Fibroblast of lung (primary cell): ENCODE measurements around the gene GRAP2. TPM values are rescaled to one million over a fixed set of nuclear protein-coding genes. Genes with fewer than 3 reads are reported as not detected.

ENCODE experiments used
- DNase-seq, 2 donors: peaks; one replicate each; pipeline versions ENCODE4 v3.0.0 to v3.0.0-alpha.2; 2010; ENCODE audit warnings: low read depth in 2 of 2
- H2AFZ ChIP-seq: 2 replicates; pipeline ENCODE4 v1.5.1; 2012; ENCODE audit warnings: low read length, control low read depth, inconsistent platforms
- H3K27ac ChIP-seq: 2 replicates; pipeline ENCODE4 v1.5.1; 2011; ENCODE audit warnings: low read length, control low read depth; ENCODE audit not compliant: insufficient read depth
- H3K27me3 ChIP-seq: 2 replicates; pipeline ENCODE4 v1.5.1; 2011; ENCODE audit warnings: mild to moderate bottlenecking, low read length; ENCODE audit not compliant: control insufficient read depth, insufficient read depth
- H3K36me3 ChIP-seq: 2 replicates; pipeline ENCODE4 v1.5.1; 2011; ENCODE audit warnings: low read length; ENCODE audit not compliant: control insufficient read depth, insufficient read depth
- H3K4me1 ChIP-seq: 2 replicates; pipeline ENCODE4 v1.5.1; 2011; ENCODE audit warnings: low read length; ENCODE audit not compliant: control insufficient read depth, insufficient read depth; ENCODE audit errors: extremely low read depth
- H3K4me2 ChIP-seq: 2 replicates; pipeline ENCODE4 v1.5.1; 2011; ENCODE audit warnings: low read length, control low read depth; ENCODE audit not compliant: insufficient read depth; ENCODE audit errors: extremely low read depth
- H3K4me3 ChIP-seq, 4 experiments: fragments of 200-600 bp in 1 of 4; sonication (generic) in 1 of 4; replicated peaks in 1 of 4; 2 replicates each; pipeline ENCODE4 v1.5.1; 2011 to 2016; ENCODE audit warnings: low read length in 4 of 4, low read depth in 3 of 4, mild to moderate bottlenecking in 3 of 4, control low read depth in 2 of 4, inconsistent platforms in 1 of 4, mixed read lengths in 1 of 4; ENCODE audit not compliant: insufficient read depth in 1 of 4; ENCODE audit errors: control extremely low read depth in 1 of 4
- H3K79me2 ChIP-seq: 2 replicates; pipeline ENCODE4 v1.5.1; 2012; ENCODE audit warnings: mild to moderate bottlenecking, low read length, inconsistent platforms; ENCODE audit not compliant: control insufficient read depth, insufficient read depth
- H3K9ac ChIP-seq: 2 replicates; pipeline ENCODE4 v1.5.1; 2011; ENCODE audit warnings: mild to moderate bottlenecking, low read length, control low read depth; ENCODE audit not compliant: insufficient read depth
- H3K9me3 ChIP-seq: 2 replicates; pipeline ENCODE4 v1.5.1; 2012; ENCODE audit warnings: low read depth, low read length; ENCODE audit not compliant: control insufficient read depth, insufficient read depth
- H4K20me1 ChIP-seq: 2 replicates; pipeline ENCODE4 v1.5.1; 2011; ENCODE audit warnings: low read length; ENCODE audit not compliant: control insufficient read depth, insufficient read depth; ENCODE audit errors: extremely low read depth
- EZH2 ChIP-seq: IDR thresholded peaks from 2 replicates; pipeline ENCODE4 v1.5.1; 2012; ENCODE audit warnings: low read length, control low read depth, mild to moderate bottlenecking; ENCODE audit errors: missing control alignments
- polyA plus RNA-seq, 2 donors: library from polyadenylated mRNA; depleted of rRNA in 1 of 2; stranded (reverse) in 1 of 2; unstranded in 1 of 2; fragments of >200 nt; gene quantifications; 2 replicates each; pipeline ENCODE4 v1.2.1, GENCODE V29; 2011 to 2012; ENCODE audit warnings: missing spikeins in 1 of 2
- total RNA-seq: library from RNA; depleted of rRNA; stranded (reverse); fragments of >200 nt; gene quantifications from 2 replicates; pipeline ENCODE4 v1.2.1, GENCODE V29; 2014
- TF ChIP-seq, protein P1 (sequence below), 2 donors: IDR thresholded peaks in 1 of 2; conservative IDR thresholded peaks in 1 of 2; 1 replicate in 1 of 2; 2 replicates in 1 of 2; pipeline ENCODE4 v1.5.1; 2011 to 2012; ENCODE audit warnings: low read length in 2 of 2, control low read depth in 1 of 2, inconsistent platforms in 1 of 2, low read depth in 1 of 2, mild to moderate bottlenecking in 1 of 2

The GRAP2 gene
- total and polyA plus RNA-seq, 2 donors (not counting 1 experiment from before 2014, with no cell fraction given), result not detected

DNA sequence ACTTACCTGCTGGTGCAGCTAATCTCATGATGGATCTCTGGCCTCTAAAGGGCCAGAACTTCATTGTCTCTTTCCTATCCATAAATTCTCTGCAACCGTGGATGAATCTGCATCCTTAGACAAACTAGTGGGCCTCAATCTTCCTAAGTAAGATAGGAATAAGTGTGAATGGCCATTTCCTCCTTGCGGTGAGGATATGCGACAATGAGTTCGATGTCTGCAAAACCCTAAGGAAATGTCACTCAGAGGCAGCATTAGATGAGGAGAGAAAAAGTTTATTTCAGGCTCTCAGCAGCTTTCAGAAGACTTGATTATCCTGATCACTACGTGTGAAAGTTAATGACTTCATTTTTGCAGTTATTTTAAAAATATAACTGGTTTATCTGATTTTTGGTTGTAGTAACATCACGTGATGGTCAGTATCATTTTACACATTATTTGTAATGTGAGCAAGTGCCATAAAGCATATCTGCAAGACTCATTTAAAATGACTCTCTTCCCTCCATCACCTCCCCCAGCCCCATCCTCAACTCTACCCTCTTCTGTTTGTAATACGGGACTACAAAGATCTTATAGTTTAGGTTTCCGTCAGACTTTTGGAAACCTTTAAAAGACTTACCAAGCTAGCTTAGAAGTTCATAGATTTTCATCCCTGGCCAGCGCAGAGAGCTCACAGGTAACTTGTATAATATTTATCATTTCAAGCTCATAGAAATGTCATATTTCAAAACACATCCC is 10.2 kb downstream of the GRAP2 start:
- Histone ChIP-seq H3K4me1 (no peaks in the 10 kb centered on the region), H3K9ac (no peak overlapping the region), H3K9me3 (no peaks in the 10 kb centered on the region), H2AFZ (no peak overlapping the region), H3K36me3 (no peaks in the 10 kb centered on the region), H3K79me2 (no peaks in the 10 kb centered on the region), H3K4me3 (no peak overlapping the region), H3K27ac (no peak overlapping the region), H4K20me1 (no peaks in the 10 kb centered on the region), H3K4me2 (no peak overlapping the region), H3K27me3 (no peaks in the 10 kb centered on the region)
- DNase-seq, result no peak
- TF ChIP-seq EZH2, result no peak
- TF ChIP-seq, protein P1, sequence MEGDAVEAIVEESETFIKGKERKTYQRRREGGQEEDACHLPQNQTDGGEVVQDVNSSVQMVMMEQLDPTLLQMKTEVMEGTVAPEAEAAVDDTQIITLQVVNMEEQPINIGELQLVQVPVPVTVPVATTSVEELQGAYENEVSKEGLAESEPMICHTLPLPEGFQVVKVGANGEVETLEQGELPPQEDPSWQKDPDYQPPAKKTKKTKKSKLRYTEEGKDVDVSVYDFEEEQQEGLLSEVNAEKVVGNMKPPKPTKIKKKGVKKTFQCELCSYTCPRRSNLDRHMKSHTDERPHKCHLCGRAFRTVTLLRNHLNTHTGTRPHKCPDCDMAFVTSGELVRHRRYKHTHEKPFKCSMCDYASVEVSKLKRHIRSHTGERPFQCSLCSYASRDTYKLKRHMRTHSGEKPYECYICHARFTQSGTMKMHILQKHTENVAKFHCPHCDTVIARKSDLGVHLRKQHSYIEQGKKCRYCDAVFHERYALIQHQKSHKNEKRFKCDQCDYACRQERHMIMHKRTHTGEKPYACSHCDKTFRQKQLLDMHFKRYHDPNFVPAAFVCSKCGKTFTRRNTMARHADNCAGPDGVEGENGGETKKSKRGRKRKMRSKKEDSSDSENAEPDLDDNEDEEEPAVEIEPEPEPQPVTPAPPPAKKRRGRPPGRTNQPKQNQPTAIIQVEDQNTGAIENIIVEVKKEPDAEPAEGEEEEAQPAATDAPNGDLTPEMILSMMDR (conservative IDR thresholded peaks at IDR 0.05 in 1 of 2, IDR thresholded peaks at IDR 0.05 in 1 of 2; ENCODE audit: low read depth in 1 of 2, low read length in 2 of 2), result no peak

DNA sequence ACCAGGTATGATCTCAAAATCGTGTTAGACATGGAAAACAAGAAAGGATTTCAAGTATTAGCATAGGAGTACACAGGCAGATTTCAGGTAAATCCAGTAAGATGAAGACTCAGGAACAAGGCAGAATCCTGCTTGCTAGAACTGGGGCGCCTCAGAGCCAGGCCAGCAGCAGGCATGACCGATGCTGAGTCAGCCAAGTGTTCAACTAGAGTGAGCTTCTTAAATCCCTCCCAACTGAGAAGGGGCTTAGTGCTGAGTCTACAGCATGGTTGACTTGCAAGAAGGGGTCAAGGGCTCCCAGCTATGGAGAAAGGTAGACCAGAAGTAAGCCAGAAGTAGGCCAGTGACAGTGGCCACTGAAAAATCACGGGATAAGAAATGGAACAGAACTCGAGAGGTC is 12.4 kb downstream of the GRAP2 start:
- no peaks in the 10 kb centered on the region for H3K27me3 ChIP-seq
- no peaks in the 10 kb centered on the region for H3K79me2 ChIP-seq
- no peaks in the 10 kb centered on the region for H3K9me3 ChIP-seq
- no peak for TF ChIP-seq EZH2
- TF ChIP-seq, protein P1 (conservative IDR thresholded peaks at IDR 0.05 in 1 of 2, IDR thresholded peaks at IDR 0.05 in 1 of 2; ENCODE audit: low read depth in 1 of 2, low read length in 2 of 2), result no peak
- H3K4me3 ChIP-seq, result no peak overlapping the region
- no peak for DNase-seq
- H4K20me1 ChIP-seq, result no peaks in the 10 kb centered on the region
- no peak overlapping the region for H3K9ac ChIP-seq
- no peak overlapping the region for H3K4me2 ChIP-seq
- H3K27ac ChIP-seq, result no peak overlapping the region
- H2AFZ ChIP-seq, result no peak overlapping the region
- H3K4me1 ChIP-seq, result no peaks in the 10 kb centered on the region
- H3K36me3 ChIP-seq, result no peaks in the 10 kb centered on the region

DNA sequence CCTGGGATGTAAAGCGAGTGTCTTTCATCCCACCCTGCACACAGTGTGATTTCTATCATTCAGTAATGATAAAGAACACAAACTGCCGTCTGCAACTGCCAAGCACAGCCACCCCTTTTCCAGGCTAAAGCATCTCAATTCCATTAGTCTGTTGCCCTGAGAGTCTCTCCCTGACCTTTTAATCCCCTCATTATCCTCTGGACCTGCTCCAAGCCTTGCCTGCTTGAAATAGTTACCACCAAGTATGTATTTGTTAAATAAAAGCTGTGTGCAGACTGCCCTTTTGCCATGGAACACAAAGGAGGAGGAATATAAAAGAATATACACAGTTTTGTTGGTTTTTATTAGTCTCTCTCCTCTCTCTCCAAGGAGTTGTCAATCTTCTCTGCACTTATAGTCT is 13.0 kb downstream of the GRAP2 start:
- Histone ChIP-seq H3K4me2 (no peak overlapping the region), H3K9ac (no peak overlapping the region), H3K36me3 (no peaks in the 10 kb centered on the region), H4K20me1 (no peaks in the 10 kb centered on the region), H3K9me3 (no peaks in the 10 kb centered on the region), H3K27me3 (no peaks in the 10 kb centered on the region), H3K4me3 (no peak overlapping the region), H3K4me1 (no peaks in the 10 kb centered on the region), H3K27ac (no peak overlapping the region), H2AFZ (no peak overlapping the region), H3K79me2 (no peaks in the 10 kb centered on the region)
- no peak for DNase-seq
- no peak for TF ChIP-seq EZH2
- TF ChIP-seq, protein P1 (conservative IDR thresholded peaks at IDR 0.05 in 1 of 2, IDR thresholded peaks at IDR 0.05 in 1 of 2; ENCODE audit: low read depth in 1 of 2, low read length in 2 of 2), result no peak
